Measurements from ENCODE around the gene ENTR1.

DNA sequence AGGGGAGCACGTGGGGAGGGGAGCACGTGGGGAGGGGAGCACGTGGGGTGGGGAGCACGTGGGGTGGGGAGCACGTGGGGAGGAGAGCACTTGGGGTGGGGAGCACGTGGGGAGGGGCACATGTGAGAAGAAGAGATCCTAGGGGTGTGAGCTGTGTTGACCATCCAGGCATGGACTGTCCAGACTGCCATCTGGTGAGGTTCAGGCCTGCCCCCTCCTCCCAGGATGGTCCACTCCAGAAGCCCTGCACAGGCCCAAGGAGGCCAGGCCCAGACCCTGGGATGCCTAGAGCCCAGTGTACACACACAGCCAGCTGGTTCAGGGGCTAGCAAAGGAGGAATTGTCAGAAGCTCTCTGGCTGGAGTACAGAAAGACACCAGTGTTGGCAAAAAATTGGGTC, 12.8 kb downstream of the ENTR1 start:
- TF ChIP-seq YY1 (IDR thresholded peaks at IDR 0.05; ENCODE audit: insufficient read depth, insufficient read length), result no peak
- no peak for TF ChIP-seq ZNF274 (IDR thresholded peaks at IDR 0.05; ENCODE audit: low read depth, low read length)

All from NT2/D1 (cell line).